Measurements from ENCODE around the gene ZSWIM3.
A peak's percentile ranks its signal among the peaks of the same experiment; 100 is the strongest.

The ZSWIM3 gene

GRCh38 chr20:45851501-45851900 lies 5.9 kb upstream of the ZSWIM3 start:
- intact Hi-C loops (cut with DNase I; ENCODE audit: low total_unique reads): no loop called here
- H3K36me3 ChIP-seq: peaks cover 17 to 64% (median 17%) of the 10 kb centered on the region in 3 donors
- DNase-seq: no peak

GRCh38 chr20:45852326-45852725 lies 5.1 kb upstream of the ZSWIM3 start:
- H3K9me3 ChIP-seq: no peaks in the 10 kb centered on the region
- no peak for DNase-seq
- no peak for TF ChIP-seq CTCF (IDR thresholded peaks at IDR 0.05)
- H3K4me3 ChIP-seq: no peak overlapping the region
- H3K27me3 ChIP-seq: no peaks in the 10 kb centered on the region
- intact Hi-C loops (cut with DNase I; ENCODE audit: low total_unique reads): no loop called here
- H3K4me1 ChIP-seq: peaks cover 0 to 26% (median 21%) of the 10 kb centered on the region in 4 donors
- no peak overlapping the region for H3K27ac ChIP-seq
- peaks cover 11 to 56% (median 17%) of the 10 kb centered on the region in 3 donors for H3K36me3 ChIP-seq

More at GRCh38 chr20:45851501-45851900, 5.9 kb upstream of the ZSWIM3 start:
- Histone ChIP-seq H3K27me3 (no peaks in the 10 kb centered on the region), H3K4me1 (peaks cover 0 to 24% (median 20%) of the 10 kb centered on the region in 4 donors), H3K4me3 (no peak overlapping the region), H3K9me3 (no peaks in the 10 kb centered on the region), H3K27ac (no peak overlapping the region)
- no peak for TF ChIP-seq CTCF (IDR thresholded peaks at IDR 0.05)

GRCh38 chr20:45853484-45853883 lies 3.9 kb upstream of the ZSWIM3 start:
- intact Hi-C loops (cut with DNase I; ENCODE audit: low total_unique reads): no loop called here
- Histone ChIP-seq H3K9me3 (no peaks in the 10 kb centered on the region), H3K4me3 (no peak overlapping the region), H3K4me1 (peaks cover 0 to 35% (median 30%) of the 10 kb centered on the region in 4 donors), H3K36me3 (peaks cover 2 to 44% (median 8%) of the 10 kb centered on the region in 3 donors), H3K27me3 (no peaks in the 10 kb centered on the region), H3K27ac (no peak overlapping the region)
- no peak for DNase-seq
- no peak for TF ChIP-seq CTCF (IDR thresholded peaks at IDR 0.05)

- no peaks in the 10 kb centered on the region for H3K27me3 ChIP-seq
- H3K9me3 ChIP-seq: no peaks in the 10 kb centered on the region
- H3K27ac ChIP-seq: peak overlapping the region; percentile 68 to 75
- intact Hi-C loops (cut with DNase I; ENCODE audit: low total_unique reads): no loop called here
- TF ChIP-seq CTCF (IDR thresholded peaks at IDR 0.05): no peak
- peaks cover 0 to 15% (median 4%) of the 10 kb centered on the region in 3 donors for H3K36me3 ChIP-seq
- DNase-seq: no peak
- peak overlapping the region; percentile 63 to 64 for H3K4me3 ChIP-seq
- peaks cover 0 to 38% (median 31%) of the 10 kb centered on the region in 4 donors for H3K4me1 ChIP-seq
Measured at GRCh38 chr20:45857882-45858216, 435 bp downstream of the ZSWIM3 start.

GRCh38 chr20:45859916-45860315 lies 2.5 kb downstream of the ZSWIM3 start:
- Histone ChIP-seq H3K4me3 (no peak overlapping the region), H3K27me3 (no peaks in the 10 kb centered on the region), H3K4me1 (peaks cover 0 to 32% (median 25%) of the 10 kb centered on the region in 4 donors), H3K36me3 (no peaks in the 10 kb centered on the region), H3K27ac (no peak overlapping the region), H3K9me3 (no peaks in the 10 kb centered on the region)
- intact Hi-C loops (cut with DNase I; ENCODE audit: low total_unique reads): no loop called here
- TF ChIP-seq CTCF (IDR thresholded peaks at IDR 0.05): no peak
- DNase-seq: no peak
